GM12875 (cell line): ENCODE results near the gene STRBP.

Experiments used
- H3K4me3 ChIP-seq: one replicate; pipeline ENCODE4 v1.5.1; 2011; ENCODE audit warnings: low read depth, low read length, control low read depth
- TF ChIP-seq, protein P1 (sequence below): IDR thresholded peaks from 2 replicates; pipeline ENCODE4 v1.5.1; 2011; ENCODE audit warnings: low read depth, mild to moderate bottlenecking, control low read depth, inconsistent platforms, low read length, moderate library complexity, borderline replicate concordance; ENCODE audit not compliant: insufficient read depth

The STRBP gene

DNA sequence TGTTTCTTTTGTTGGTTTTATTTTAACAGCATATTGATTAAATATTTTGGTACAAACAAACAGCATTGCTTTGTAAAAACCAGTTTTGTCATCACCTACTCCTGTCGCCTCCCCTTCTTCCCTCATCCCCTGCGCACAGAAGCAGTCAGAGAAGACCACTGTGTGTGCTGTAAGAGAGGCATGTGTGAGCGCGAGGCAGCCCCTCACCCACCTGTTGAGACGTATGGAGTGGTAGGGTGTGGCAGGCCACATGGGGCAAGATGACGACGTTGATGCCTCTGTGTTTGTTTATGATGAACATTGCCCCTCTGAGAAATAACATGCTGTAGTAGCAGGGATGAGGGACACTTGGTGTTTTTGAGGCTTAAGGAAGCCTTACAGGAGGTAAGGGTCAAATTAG lies 163.6 kb downstream of the STRBP start:
- TF ChIP-seq, protein P1, sequence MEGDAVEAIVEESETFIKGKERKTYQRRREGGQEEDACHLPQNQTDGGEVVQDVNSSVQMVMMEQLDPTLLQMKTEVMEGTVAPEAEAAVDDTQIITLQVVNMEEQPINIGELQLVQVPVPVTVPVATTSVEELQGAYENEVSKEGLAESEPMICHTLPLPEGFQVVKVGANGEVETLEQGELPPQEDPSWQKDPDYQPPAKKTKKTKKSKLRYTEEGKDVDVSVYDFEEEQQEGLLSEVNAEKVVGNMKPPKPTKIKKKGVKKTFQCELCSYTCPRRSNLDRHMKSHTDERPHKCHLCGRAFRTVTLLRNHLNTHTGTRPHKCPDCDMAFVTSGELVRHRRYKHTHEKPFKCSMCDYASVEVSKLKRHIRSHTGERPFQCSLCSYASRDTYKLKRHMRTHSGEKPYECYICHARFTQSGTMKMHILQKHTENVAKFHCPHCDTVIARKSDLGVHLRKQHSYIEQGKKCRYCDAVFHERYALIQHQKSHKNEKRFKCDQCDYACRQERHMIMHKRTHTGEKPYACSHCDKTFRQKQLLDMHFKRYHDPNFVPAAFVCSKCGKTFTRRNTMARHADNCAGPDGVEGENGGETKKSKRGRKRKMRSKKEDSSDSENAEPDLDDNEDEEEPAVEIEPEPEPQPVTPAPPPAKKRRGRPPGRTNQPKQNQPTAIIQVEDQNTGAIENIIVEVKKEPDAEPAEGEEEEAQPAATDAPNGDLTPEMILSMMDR: no peak

DNA sequence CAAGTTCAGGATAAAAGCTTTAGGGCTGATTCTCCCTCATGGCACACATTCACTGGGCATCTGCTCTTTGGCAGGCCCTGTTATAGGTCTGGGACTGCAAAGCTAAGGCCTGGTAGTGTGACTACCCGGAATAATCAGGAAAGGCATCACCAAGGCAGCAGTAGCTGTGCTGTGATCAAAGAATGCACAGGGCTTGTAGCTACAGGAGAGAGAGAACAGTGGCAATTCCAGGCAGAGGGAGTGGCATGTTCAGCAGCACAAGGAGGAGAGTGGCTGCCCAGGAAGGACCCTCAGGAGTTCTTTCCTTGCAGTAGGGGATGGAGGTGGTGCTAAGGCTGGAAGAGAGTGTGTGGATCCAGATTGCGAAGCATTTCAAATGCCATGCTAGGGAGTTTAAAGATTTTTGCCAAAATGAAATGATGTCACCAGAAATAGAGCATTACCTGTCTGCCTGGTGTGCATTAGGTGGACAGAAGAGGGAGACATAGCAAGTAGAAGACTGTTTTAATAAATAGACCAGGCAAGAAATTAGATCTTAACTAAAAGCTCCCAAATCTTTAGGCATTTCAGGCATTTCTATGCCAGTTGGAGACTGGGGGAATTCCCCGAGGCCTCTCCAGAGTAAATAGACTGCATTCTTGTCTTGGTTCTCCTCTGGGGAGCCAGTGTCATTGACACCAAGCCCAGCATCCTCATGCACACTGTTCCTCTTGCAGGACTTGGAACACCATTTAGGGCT lies 165.8 kb downstream of the STRBP start:
- TF ChIP-seq, protein P1: no peak

More for the DNA sequence above, 163.6 kb downstream of the STRBP start:
- H3K4me3 ChIP-seq: no peak overlapping the region

DNA sequence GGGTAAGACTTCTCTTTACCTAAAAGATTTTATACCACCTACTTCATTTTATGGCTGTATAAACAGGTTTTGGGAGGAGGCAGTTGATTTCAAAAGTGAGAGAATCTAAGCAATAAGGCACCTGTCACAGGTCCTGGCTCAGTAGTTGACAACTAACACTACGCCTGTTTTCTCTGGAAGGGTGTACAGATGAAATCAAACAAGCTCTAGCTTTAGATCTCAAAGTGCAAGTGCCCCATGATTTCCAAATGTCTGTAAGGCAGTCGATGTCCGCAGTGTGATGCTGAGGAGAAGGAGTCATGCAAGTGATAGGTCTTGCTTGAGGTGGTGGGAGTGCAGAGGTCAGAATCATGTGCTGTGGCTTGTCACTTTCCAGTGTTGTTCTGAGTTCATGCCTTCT lies 168.8 kb downstream of the STRBP start:
- H3K4me3 ChIP-seq: no peak overlapping the region
- TF ChIP-seq, protein P1: no peak

More for the DNA sequence above, 165.8 kb downstream of the STRBP start:
- H3K4me3 ChIP-seq: no peak overlapping the region

DNA sequence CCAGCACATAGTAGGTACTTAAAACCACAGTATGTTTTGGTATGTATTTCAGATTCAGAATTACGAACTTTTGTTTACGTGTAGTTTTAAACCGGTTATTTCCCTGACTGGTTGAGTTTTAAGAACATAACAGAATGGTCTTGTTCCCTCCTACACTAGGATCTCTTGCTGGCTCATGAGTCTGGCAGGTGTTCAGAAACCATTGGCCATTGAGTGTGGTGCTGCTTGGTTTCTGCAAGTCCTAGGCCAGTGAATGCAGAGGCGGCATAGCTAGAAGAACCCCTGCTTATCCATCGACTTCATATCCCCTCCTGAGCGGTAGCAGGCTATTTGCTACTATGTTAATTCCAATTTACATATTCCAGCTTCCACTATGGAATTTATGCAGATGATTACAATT lies 169.3 kb downstream of the STRBP start:
- TF ChIP-seq, protein P1: no peak
- no peak overlapping the region for H3K4me3 ChIP-seq

DNA sequence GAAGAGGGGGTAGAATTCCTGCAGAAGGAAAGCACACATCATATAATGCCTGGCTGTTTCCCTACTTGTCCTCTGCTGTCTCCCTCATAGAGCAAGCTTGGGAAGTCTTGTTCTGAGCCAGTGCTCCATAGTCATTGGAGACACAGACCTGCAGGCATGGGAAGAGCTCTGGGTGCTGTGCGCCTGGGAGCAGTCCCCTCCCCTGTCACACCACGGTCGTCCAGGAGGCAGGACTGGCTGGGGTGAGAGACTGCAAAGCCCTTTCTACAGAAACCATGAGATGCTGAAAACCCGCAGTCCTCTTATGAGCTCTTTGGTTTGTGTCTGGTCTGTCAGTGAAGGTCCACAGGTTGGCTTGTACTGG lies 170.3 kb downstream of the STRBP start:
- TF ChIP-seq, protein P1: no peak
- H3K4me3 ChIP-seq: no peak overlapping the region

DNA sequence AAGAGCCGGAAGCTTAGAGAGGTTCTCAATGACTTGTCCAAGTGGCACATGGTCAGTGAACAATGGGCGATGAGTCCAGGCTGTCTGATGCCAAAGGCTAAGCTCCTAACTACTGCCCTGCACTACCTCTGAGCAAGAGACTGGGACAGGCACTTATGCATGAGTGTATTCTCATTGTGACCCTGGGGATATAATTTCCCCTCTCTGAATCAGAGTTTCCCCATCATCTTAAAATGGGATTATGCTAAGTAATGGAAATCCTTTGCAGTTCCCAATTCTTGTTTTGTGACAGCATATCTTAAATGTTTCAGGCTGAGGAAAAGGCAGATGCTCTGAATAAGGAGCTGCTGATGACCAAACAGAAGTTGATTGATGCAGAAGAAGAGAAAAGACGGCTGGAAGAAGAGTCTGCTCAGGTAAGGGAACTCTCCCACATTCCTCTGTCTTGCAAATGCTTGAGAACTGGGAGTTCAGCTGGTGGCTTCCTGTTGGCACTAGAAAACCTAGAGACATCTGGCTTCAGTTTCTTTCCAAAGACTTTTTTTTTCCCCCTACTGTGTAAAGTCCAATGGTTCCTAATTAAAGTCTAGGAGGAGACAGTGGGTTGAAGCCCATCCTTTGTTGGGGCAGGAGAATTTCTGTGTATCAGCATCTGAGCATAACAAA lies 170.8 kb downstream of the STRBP start:
- no peak overlapping the region for H3K4me3 ChIP-seq
- TF ChIP-seq, protein P1: no peak

DNA sequence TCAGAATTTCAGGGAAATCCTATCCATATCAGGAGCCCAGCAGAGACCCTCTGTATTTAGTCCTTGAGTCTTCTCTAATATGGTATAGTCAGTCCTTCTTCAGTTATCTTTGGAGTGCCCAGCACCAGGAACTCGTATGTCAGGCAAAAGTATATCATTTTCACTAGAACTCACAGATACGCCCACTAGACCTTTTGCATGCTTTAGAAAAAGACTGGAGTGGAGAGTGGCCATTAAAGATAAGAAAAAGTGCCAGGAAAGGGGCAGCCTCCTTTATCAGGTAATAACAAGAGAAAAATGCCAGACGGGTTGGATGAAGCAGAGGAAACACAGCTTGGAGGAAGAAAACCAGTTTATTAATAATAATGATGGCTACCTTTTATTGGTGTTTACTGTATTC lies 171.4 kb downstream of the STRBP start:
- H3K4me3 ChIP-seq: no peak overlapping the region
- TF ChIP-seq, protein P1: no peak
